Measurements from ENCODE around the gene OSBPL6. TPM values are rescaled to one million over a fixed set of nuclear protein-coding genes. Genes with fewer than 3 reads are reported as not detected.

OSBPL6 gene
- total and polyA plus RNA-seq, 9 of the 15 experiments (the other 6 are each of a cell fraction or from before 2014, with no cell fraction given) = 3.4 to 12.7 (median 9.3) TPM

DNA sequence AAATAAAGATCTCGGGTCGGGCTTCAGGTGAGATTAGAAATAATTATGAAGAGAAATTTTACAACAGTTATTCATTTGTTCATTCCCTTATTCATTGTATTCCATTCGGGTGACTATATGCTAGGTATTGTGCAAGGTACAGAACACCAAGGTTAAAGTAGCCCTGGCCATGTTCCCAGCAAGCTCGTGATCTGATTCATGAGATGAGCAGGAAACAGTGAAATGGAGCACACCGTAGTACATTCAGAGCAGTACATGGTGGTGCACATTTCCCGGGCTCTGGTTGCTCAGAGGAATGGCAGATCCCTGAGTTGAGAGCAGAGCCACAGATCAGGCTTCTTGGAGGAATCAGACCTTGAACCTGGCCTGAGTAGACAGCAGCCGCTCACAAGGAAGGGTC is 168.9 kb downstream of the OSBPL6 start:
- H3K9me3 ChIP-seq (replicated peaks; ENCODE audit: control insufficient read depth, insufficient read depth, low read depth, low read length) = no peaks in the 10 kb centered on the region
- in situ Hi-C loops (cut with MboI) (no loop called here), intact Hi-C loops (cut with micrococcal nuclease) (no loop called here)
- no peaks in the 10 kb centered on the region for H3K79me2 ChIP-seq (ENCODE audit: control insufficient read depth, insufficient read depth, low read length)
- peak; percentile 54 for ATAC-seq
- H3K36me3 ChIP-seq (ENCODE audit: control insufficient read depth, insufficient read depth, low read length) = no peaks in the 10 kb centered on the region
- TF ChIP-seq, protein P1, sequence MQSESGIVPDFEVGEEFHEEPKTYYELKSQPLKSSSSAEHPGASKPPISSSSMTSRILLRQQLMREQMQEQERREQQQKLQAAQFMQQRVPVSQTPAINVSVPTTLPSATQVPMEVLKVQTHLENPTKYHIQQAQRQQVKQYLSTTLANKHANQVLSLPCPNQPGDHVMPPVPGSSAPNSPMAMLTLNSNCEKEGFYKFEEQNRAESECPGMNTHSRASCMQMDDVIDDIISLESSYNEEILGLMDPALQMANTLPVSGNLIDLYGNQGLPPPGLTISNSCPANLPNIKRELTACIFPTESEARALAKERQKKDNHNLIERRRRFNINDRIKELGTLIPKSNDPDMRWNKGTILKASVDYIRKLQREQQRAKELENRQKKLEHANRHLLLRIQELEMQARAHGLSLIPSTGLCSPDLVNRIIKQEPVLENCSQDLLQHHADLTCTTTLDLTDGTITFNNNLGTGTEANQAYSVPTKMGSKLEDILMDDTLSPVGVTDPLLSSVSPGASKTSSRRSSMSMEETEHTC (IDR thresholded peaks at IDR 0.05) = no peak
- TF ChIP-seq ZNF354B (CRISPR knock-in tag; IDR thresholded peaks at IDR 0.05) (no peak), U2AF2 (optimal IDR thresholded peaks at IDR 0.05; ENCODE audit: low read depth, low read length) (no peak), CEBPB (tag; IDR thresholded peaks at IDR 0.05) (peak; percentile 39), FOXK2 (conservative IDR thresholded peaks at IDR 0.05 in 1 of 2, IDR thresholded peaks at IDR 0.05 in 1 of 2; ENCODE audit: low read depth in 2 of 2) (no peak)
- H3K9ac ChIP-seq (ENCODE audit: insufficient read depth in 1 of 2, low read depth in 2 of 2, low read length in 2 of 2) = no peak overlapping the region
- no peaks in the 10 kb centered on the region for H4K20me1 ChIP-seq (replicated peaks; ENCODE audit: control insufficient read depth, insufficient read depth, low read length)
- 36% methylated on average over 7 of the region's 7 CpGs for WGBS (ENCODE audit: insufficient coverage, low coverage, missing lambda C conversion rate)
- H2AFZ ChIP-seq (ENCODE audit: low read depth, low read length) = no peak overlapping the region
- no peaks in the 10 kb centered on the region for H3K9me1 ChIP-seq (ENCODE audit: control insufficient read depth, insufficient read depth, low read length)
- H3K4me2 ChIP-seq (ENCODE audit: insufficient read depth, low read length) = no peak overlapping the region
- ChIA-PET POLR2A (no interaction called here), CTCF (ENCODE audit: low intra/inter-chr PET ratio) (no interaction called here)
- H3K27ac ChIP-seq (ENCODE audit: extremely low read depth, low read depth, low read length) = no peak overlapping the region
- no peak for DNase-seq (ENCODE audit: extremely low read depth in 1 of 4, low spot score in 3 of 4)
- no peaks in the 10 kb centered on the region for H3K4me1 ChIP-seq (replicated peaks in 1 of 2; ENCODE audit: control insufficient read depth in 2 of 2, insufficient read depth in 2 of 2, low read length in 2 of 2)
- H3K4me3 ChIP-seq = no peak overlapping the region
- no peaks in the 10 kb centered on the region; a peak in 1 of 5 replicates for H3K27me3 ChIP-seq (ENCODE audit: control insufficient read depth in 2 of 2, insufficient read depth in 2 of 2, low read length in 2 of 2)
- FAIRE-seq = peak; percentile 15
- no TSS peak for BruUV-seq (replicated peaks)

DNA sequence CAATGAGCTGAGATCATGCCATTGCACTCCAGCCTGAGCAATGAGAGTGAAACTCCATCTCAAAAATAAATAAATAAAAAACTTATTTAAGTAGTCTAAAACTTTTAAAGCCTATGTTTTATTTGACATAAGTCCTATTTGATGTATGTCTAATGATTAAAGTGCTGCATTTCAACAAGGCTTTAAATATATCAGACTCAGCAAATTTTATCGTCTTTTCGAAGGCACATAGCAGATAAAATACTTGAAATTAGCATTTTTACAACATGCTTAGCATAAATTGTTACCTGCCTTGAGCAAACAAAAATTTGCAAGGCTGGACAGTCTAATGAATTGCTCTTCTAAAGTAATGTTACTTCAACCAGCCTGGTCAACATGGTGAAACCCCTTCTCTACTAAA is 170.8 kb downstream of the OSBPL6 start:
- H3K27me3 ChIP-seq (ENCODE audit: control insufficient read depth in 2 of 2, insufficient read depth in 2 of 2, low read length in 2 of 2) = no peaks in the 10 kb centered on the region; a peak in 1 of 5 replicates
- H3K4me1 ChIP-seq (replicated peaks in 1 of 2; ENCODE audit: control insufficient read depth in 2 of 2, insufficient read depth in 2 of 2, low read length in 2 of 2) = no peaks in the 10 kb centered on the region
- ATAC-seq (no peak), DNase-seq (ENCODE audit: extremely low read depth in 1 of 4, low spot score in 3 of 4) (no peak), FAIRE-seq (no peak)
- no peaks in the 10 kb centered on the region for H3K9me1 ChIP-seq (ENCODE audit: control insufficient read depth, insufficient read depth, low read length)
- POLR2A ChIA-PET = interaction anchor here (1.4 kb wide), 1 partner anchor 29 kb away, joined by 4 read pairs; no protein-coding TSS in a partner anchor
- no peaks in the 10 kb centered on the region for H3K36me3 ChIP-seq (ENCODE audit: control insufficient read depth, insufficient read depth, low read length)
- no TSS peak for BruUV-seq (replicated peaks)
- H3K9me3 ChIP-seq (replicated peaks; ENCODE audit: control insufficient read depth, insufficient read depth, low read depth, low read length) = no peaks in the 10 kb centered on the region
- intact Hi-C loops (cut with micrococcal nuclease) (no loop called here), in situ Hi-C loops (cut with MboI) (no loop called here)
- H3K4me2 ChIP-seq (ENCODE audit: insufficient read depth, low read length) = no peak overlapping the region
- TF ChIP-seq MAFK (IDR thresholded peaks at IDR 0.05; ENCODE audit: low read length) (peak; percentile 59), MAFF (IDR thresholded peaks at IDR 0.05; ENCODE audit: low read length) (peak; percentile 76), MAFG (tag; conservative IDR thresholded peaks at IDR 0.05) (peak; percentile 72), C11orf30 (IDR thresholded peaks at IDR 0.05; ENCODE audit: low read depth) (peak; percentile 74), ZNF316 (IDR thresholded peaks at IDR 0.05) (peak; percentile 90), STAG1 (CRISPR knock-in tag; IDR thresholded peaks at IDR 0.05; ENCODE audit: borderline replicate concordance) (no peak), CSDE1 (IDR thresholded peaks at IDR 0.05) (no peak)
- no peak overlapping the region for H3K27ac ChIP-seq (ENCODE audit: extremely low read depth, low read depth, low read length)
- no peak overlapping the region for H3K9ac ChIP-seq (ENCODE audit: insufficient read depth in 1 of 2, low read depth in 2 of 2, low read length in 2 of 2)
- no peak overlapping the region for H3K4me3 ChIP-seq
- H3K79me2 ChIP-seq (ENCODE audit: control insufficient read depth, insufficient read depth, low read length) = no peaks in the 10 kb centered on the region
- no peak overlapping the region for H2AFZ ChIP-seq (ENCODE audit: low read depth, low read length)
- no peaks in the 10 kb centered on the region for H4K20me1 ChIP-seq (replicated peaks; ENCODE audit: control insufficient read depth, insufficient read depth, low read length)
- CTCF ChIA-PET (ENCODE audit: low intra/inter-chr PET ratio) = no interaction called here
- WGBS (ENCODE audit: insufficient coverage, low coverage, missing lambda C conversion rate) = 10% methylated on average over 2 of the region's 2 CpGs
